Ramos (cell line): ENCODE data around the gene RETREG2.

ENCODE experiments used
- in situ Hi-C: fragments of 300-500 bp; cut with MboI; formaldehyde crosslinking; loops from one replicate; pipeline ENCODE4 v1.14.3; 2022; ENCODE audit warnings: low sequenced_read_pairs; ENCODE audit not compliant: unreplicated experiment

Gene RETREG2

DNA sequence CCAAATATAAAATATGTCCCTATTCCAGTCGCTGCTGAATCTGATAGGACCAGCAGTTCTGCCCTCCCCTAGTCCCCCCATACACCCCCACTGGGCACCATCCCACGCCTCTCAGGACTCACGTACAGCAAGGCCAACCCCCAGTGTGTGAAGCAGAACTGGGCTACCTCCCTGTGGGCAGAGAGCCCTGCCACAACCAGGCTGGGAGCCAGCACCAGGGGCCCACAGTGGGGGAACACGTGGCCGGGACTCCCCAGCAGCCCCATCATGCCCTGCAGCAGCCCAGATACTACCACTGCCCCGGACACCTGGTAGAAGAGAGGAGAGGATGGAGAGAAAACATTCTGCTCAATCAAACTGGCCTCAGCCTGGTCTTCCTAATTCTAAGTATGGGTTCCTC, 9.5 kb upstream of the RETREG2 start:
- in situ Hi-C loops: no loop called here

DNA sequence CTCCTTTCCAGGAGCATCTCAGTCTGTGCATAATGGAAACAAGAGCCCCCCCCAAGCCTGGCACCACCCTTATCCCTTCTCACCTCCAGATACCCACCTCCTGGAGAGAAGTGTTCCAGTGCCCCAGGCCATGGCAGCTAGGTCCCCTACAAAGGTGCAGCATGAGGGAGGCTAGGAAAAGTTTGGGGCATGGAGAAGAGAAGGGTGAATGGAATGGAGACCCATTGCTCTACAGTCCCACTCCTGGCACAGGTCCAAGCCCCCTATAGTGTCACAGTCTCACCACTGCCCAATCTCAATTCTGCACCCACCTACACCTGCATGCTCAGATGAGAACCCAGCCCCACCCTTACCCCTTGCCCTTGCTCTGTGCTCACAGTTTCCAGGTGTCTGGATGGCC, 9.1 kb upstream of the RETREG2 start:
- in situ Hi-C loops: no loop called here

DNA sequence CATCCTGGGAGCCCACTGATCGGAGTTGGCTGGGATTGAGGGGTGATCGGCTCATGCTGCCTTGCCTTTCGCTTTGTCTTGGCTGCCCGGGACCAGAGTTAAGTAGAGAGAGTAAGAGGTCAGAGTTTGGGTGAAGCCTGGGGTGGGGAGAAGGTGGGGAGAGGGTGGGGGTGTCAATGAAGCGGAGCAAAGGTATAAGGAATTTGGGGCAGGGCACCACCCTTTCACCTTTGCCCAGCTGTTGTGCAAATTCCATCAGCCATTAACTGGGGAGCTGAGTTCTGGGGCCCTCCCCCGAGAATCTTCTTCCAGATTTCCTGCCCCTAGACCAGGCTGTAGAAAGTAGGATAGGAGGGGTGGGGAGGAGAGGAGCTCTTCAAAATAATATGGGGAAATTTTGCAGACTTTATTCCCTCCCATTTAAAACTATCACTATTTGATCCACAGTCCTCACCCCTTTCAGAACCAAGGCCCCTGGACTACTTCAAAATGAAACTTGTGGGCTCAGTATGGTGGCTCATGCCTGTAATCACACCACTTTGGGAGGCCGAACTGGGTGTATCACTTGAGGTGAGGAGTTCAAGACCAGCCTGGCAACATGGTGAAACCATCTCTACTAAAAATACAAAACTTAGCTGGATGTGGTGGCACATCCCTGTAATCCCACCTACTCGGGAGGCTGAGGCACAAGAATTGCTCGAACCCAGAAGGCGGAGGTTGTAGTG, 8.0 kb upstream of the RETREG2 start, which contains the start of gene SLC23A3:
SLC23A3 (minus strand) TSS at position 100 of the 725 bp plus-strand sequence; CDS start at position 55, 45 bp downstream.
- in situ Hi-C loops: loop anchor here (5.0 kb wide), 1 partner anchor 37 kb away; the partner anchor contains the start of gene ZFAND2B

DNA sequence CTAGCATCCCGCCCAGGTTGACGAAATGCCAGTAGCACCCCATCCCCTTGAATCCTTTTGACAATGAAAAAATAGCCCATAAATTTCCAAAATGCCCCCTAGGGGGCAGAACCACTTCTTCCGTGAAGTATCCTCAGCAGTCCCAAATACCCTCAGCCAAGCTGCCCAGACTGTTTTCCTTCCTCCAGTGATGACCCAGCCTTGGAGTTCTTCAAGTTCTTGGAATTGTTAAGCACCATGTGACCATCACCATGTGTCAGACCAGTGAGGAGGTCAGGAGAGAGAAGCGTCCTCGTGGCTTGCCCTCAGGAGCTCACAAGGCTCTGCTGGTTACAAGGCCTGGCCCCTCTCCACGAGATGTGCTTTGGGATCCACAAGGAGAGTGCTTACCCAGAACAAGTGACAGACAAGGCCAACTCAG, 6.8 kb upstream of the RETREG2 start:
- in situ Hi-C loops: loop anchor here (5.0 kb wide), 1 partner anchor 36 kb away; the partner anchor contains the start of gene ZFAND2B

DNA sequence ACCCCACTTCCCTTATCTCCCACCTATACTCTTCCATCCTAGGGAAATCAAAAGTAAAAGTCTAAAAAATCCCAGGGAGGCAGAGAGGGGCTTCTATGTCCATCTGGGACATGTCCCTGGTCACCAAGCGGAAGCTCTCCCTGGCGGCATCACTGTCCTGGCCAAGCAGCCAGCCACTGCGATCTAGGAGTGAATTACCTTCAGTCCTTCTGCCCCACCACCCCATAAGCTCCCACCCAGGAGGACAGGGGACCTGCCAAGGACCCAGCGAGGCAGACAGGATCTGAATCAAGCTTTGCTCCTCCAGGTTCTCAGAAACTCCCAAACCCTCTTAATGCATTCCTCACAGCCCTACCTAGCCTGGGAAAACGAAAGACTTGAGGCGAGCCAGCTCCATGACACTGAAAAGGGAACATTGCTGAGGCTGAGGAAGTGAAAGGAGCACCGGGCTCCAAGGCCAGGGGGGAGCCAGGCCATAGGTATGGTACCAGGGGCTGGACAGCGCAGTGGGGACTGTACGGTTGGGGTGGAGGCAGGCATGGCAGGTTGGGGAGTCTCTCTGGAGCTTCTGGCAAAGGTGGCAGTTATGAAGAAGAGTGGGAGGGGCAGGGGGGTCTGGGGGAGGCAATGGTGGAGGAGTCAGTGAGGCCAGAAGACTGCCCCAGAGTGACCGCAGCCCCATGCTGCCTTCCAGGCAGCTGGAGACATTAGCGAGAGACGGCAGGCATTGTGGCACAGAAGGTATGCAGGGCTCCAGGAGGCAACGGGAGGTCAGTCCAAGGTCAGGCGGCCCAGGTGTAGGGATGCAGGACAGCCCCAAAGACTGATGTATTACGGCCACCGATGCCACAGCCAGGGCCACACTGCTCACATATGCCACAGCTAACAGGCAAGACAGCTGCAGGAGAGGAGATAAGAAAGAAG, 5.6 kb upstream of the RETREG2 start:
- in situ Hi-C loops: loop anchor here (5.0 kb wide), 1 partner anchor 35 kb away; the partner anchor contains the start of gene ZFAND2B

DNA sequence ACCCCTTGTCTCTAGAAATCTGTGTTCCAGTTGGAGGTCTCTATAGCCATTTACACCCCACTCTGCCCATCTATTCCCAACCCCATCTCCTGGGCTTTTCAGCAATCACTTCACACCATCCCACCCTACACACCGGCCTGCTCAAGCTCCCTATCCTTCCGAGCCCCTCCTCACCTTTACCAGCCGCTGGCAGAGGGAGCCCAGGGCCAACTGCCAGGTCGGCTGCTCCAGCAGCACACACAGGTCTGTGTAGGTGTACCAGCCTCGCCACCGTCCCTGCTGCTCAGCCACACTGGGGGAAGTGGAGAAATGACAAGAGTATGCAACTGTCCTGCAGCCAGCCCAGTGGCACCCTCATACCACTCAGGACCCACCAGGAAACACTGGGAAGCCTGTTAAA, 4.9 kb upstream of the RETREG2 start:
- in situ Hi-C loops: loop anchor here (5.0 kb wide), 1 partner anchor 34 kb away; the partner anchor contains the start of gene ZFAND2B

DNA sequence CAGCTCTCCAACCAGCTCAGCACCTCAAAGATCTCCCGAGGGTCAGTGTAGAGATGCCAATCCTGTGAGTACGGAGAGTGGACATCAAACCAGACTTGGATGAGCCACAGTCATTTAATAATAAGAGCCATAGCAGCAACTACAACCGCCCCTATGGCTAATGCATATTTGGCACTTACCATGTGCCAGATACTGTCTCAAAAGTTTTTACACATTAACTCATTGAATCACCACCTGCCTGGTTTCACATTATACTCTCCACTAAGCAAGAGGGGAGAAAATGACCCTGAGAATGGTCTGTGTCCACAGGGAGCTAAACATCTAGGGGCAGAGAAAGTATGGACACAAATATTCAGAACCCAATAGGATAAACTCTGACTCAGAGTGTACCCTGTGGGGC, 3.9 kb upstream of the RETREG2 start:
- in situ Hi-C loops: loop anchor here (5.0 kb wide), 1 partner anchor 33 kb away; the partner anchor contains the start of gene ZFAND2B

DNA sequence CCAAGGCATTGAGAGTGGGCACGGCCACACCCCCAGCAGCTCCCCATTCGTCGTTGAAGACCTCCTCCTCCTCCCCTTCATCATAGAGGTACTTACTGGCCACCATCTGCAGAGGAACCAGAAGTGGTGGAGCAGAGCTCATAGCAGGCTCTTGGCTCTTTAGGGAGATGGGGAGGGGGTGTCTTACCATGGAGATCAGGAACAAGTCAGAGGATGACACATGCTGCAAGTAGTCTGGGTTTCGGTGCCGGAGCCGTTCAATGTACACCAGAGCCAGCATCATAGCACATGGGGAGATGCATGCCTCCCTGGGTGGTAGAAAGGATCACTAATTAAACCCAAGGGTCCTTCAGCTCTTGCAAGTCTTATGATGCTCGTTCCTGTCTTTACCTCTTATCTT, 3.3 kb upstream of the RETREG2 start:
- in situ Hi-C loops: loop anchor here (5.0 kb wide), 1 partner anchor 32 kb away; the partner anchor contains the start of gene ZFAND2B

DNA sequence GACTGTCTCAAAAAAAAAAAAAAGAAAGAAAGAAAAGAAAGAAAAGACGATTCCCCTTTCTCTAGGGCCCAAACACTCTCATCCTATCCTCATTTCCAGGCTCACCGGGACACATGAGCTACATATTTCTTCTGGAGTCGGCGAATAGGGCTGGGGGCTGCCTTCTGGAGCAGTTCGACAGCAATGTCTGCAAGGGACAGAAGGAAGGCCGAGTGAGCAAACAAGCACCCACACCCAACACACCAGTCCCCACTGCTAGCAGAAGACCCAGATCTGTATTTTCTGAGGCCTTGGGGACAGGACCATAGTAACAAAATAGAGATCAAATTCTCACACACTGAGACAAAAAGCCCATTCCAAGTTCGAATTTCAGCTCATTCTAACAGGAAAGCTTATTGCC, 2.6 kb upstream of the RETREG2 start:
- in situ Hi-C loops: no loop called here

DNA sequence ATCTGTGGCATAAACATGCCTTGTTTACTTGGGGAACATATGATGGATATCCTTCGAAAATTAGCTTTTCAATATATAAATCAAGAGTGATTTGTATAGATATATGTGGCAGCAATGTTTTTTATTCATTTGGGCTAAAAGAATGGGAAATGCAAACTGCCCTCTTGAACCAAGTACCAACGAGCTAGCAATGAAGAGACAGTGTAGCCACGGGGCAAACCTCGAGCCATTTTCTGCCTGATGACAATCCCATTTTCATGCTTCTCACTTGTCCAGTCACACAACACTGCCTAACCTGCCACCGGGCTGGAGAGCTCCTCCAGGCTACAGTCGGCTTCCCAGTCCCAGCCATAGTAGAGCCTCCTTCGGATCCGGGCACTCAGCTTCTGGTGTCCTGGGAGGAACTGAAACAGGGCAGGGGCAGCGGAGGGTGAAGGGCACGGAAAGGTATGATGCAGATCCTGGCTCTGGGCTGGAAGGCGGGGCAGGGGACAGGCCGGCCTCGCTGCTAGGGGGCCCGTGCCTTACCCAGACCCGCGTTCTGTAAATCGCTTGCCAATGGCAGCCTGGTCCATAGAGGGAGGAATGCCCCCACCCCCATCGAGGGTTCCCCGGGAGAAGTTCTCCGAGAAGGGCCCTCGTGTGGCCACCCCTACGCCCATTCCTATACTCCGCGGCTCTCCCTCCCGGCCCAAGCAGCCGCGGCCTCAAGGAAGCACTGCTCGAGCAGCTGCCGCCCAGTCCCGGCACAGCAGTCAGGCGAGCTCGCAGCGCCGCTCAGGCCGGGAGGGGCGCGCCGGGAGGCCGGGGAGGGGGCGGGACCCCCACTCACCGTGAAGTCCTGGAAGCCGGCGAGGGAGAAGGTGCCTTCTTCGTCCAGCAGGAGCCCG, 1.9 kb upstream of the RETREG2 start:
- in situ Hi-C loops: no loop called here

DNA sequence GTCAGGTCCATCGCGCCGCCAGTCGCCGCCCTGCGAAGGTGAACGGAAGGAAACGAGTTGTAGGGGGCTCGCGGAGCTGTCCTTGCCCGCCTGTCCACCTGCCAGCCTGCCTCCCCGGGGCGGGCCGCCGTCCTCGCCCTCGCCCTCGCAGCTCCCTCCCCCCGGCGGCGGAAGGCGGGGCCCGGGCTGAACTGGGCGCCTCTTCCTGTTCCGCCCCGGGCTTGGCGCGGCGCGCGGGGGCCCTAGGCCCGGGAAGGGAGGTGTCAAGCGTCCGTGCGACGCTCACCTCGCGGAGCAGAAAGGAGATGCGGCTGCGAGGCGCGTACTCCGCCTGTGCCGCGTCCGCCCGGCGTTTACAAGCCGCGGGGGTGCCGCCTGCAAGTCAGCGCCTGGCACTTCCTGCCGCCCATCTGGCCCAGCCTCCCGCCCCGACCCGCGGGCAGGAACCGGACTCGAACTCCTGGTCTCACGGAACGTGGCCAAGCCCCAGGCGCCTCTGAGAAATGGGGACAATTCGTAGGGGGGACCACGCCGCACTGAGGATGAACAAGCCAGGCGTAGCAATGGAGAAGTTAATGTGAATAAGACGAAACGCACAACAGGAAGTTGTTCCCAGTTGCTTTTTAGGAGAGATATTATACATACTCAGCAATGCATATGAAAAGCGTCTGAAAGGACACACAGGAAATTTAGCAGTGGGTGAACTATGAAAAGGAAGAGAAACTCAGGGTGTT, 1.1 kb upstream of the RETREG2 start, which contains the start of gene CNPPD1:
CNPPD1 (minus strand) TSS at position 108 of the 734 bp plus-strand sequence; CDS start at position 11, 97 bp downstream.
- in situ Hi-C loops: no loop called here

DNA sequence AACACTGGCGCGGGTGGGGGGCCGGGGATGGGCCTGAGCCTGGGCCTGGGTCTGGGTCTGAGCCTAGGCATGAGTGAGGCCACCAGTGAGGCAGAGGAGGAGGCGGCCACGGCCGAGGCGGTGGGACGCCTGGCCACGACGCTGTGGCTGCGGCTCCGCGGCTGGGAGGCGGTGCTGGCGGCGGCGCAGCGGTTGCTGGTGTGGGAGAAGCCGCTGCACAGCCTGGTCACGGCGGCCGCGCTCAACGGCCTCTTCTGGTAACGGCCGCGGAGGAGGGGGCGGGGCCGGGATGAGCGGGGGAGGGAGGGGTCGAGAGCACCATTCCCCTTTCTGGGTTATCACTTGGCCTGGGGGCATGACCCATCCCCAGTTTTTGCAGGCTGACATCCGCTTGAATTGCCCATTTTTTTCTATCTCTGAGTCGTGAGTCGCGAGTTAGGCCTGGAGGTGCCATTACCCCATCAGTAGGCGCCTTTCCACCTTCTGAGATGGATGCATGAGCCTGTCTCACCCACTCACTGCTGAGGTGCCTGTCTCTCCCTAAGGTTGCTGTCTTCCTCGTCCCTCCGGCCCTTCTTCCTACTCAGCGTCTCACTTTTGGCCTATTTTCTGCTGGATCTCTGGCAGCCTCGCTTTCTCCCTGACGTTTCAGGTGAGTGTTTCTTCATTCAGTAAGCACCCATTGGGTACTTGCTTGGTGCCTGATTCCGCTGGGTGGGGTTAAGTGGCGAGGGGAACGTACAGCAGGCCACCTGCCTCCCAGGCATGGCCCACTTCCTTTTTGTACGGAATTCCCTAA, 501 bp downstream of the RETREG2 start:
- in situ Hi-C loops: no loop called here

DNA sequence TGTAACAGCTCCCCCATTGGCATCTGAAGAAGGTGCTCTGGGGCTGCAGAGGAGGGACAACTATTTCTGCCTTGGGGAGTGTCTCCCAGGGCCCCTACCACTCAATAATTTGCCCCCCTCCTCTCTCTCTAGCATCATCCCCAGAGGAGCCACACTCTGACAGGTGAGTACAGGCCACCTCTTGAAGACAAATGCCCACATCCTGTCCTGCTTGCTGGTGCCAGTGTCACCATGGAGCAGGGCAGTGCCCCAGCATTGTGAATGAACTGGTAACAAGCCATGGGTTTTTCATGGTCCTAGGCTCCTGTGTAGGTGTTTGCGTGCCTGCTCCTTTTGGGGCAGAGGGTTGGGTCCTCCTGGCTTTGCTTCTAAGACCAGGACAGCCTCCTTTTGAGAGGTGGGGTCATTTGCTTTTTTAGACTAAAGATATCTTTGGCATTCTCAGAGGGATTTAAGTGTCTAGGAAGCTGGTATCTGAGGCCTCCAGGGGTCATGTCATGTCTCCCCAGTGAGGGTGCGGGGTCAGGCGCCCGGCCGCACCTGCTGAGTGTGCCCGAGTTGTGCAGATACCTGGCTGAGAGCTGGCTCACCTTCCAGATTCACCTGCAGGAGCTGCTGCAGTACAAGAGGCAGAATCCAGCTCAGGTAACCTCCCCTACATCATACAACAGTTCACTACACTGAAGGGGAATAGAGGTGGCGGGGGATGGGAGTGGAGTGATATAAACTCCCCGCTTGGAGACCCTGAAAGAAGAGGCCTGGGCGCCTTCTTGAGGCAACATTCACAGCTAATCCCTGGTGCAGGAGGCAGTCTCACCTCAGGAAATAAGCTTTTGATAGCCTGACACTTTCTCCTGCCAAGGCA, 1.8 kb downstream of the RETREG2 start:
- in situ Hi-C loops: no loop called here

DNA sequence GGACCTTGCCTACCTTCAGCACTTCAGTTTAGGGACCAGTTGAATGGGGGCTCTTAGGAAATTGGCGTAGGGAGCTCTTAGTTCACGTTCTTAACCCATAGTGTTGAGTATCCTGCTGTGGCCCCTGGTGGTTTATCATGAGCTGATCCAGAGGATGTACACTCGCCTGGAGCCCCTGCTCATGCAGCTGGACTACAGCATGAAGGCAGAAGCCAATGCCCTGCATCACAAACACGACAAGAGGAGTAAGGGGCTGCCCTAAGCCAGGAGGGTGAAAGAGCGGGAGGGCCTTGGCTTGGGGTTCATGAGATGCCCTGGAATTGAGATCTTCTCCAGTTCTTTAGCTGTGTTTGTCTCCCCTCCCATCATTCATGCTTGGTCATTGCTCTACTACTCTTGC, 2.9 kb downstream of the RETREG2 start:
- in situ Hi-C loops: no loop called here

DNA sequence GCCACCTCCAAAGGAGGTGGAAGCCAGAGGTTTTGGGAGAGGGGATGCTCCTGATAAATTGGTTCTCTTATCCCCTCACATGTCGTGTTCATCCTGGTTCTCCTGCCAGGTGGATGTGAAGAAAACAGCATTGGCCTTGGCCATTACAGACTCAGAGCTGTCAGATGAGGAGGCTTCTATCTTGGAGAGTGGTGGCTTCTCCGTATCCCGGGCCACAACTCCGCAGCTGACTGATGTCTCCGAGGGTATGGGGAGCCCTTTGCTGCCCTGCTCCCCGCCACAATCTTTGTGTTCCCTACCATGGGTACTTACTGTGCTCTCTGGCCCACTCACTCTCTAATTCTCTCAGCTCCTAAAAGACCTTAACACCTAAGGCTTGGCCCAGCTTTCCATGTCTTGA, 3.5 kb downstream of the RETREG2 start:
- in situ Hi-C loops: no loop called here

DNA sequence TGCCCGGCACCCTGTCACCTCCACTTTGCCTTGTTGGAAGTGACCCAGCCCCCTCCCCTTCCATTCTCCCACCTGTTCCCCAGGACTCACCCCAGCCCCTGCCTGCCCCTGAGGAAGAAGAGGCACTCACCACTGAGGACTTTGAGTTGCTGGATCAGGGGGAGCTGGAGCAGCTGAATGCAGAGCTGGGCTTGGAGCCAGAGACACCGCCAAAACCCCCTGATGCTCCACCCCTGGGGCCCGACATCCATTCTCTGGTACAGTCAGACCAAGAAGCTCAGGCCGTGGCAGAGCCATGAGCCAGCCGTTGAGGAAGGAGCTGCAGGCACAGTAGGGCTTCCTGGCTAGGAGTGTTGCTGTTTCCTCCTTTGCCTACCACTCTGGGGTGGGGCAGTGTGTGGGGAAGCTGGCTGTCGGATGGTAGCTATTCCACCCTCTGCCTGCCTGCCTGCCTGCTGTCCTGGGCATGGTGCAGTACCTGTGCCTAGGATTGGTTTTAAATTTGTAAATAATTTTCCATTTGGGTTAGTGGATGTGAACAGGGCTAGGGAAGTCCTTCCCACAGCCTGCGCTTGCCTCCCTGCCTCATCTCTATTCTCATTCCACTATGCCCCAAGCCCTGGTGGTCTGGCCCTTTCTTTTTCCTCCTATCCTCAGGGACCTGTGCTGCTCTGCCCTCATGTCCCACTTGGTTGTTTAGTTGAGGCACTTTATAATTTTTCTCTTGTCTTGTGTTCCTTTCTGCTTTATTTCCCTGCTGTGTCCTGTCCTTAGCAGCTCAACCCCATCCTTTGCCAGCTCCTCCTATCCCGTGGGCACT, 4.5 kb downstream of the RETREG2 start:
- in situ Hi-C loops: no loop called here
